ENCODE measurements around the gene NLGN4X. TPM values are rescaled to one million over a fixed set of nuclear protein-coding genes. Genes with fewer than 3 reads are reported as not detected.

Gene NLGN4X
- total RNA-seq, 1 experiment from 2014 or later: 0.05 TPM

- H3K9ac ChIP-seq (ENCODE audit: low read length): no peak overlapping the region
- intact Hi-C loops (cut with micrococcal nuclease): no loop called here
- H3K9me2 ChIP-seq (ENCODE audit: insufficient read depth): no peaks in the 10 kb centered on the region
- no peak overlapping the region for H3K4me3 ChIP-seq (replicated peaks in 1 of 2; ENCODE audit: low read depth in 1 of 2, low read length in 2 of 2)
- BruUV-seq (replicated peaks): no TSS peak
- H3K4me2 ChIP-seq (ENCODE audit: low read length): no peak overlapping the region
- ChIA-PET POLR2A (no interaction called here), CTCF (no interaction called here), RAD21 (ENCODE audit: low non-redundant PET in 1 of 2, low total read pairs in 2 of 2, uncharacterized antibody in 2 of 2, unreplicated experiment in 2 of 2) (no interaction called here)
- H3K36me3 ChIP-seq (ENCODE audit: control insufficient read depth in 1 of 2, insufficient read depth in 2 of 2, low read length in 2 of 2): no peaks in the 10 kb centered on the region
- H4K20me1 ChIP-seq (ENCODE audit: insufficient read depth): no peaks in the 10 kb centered on the region
- H3K79me2 ChIP-seq (ENCODE audit: insufficient read depth, low read length): no peaks in the 10 kb centered on the region
- H2AFZ ChIP-seq (ENCODE audit: low read depth, low read length, poor library complexity, severe bottlenecking): no peak overlapping the region
- H3K27me3 ChIP-seq (ENCODE audit: insufficient read depth, low read length): no peaks in the 10 kb centered on the region
- TF ChIP-seq ZNF274 (IDR thresholded peaks at IDR 0.05; ENCODE audit: low read depth, low read length) (no peak), SP1 (IDR thresholded peaks at IDR 0.05; ENCODE audit: low read depth) (no peak), CBX3 (IDR thresholded peaks at IDR 0.05; ENCODE audit: low read depth) (no peak), CTCF (IDR thresholded peaks at IDR 0.05 in 2 of 3, conservative IDR thresholded peaks at IDR 0.05 in 1 of 3; ENCODE audit: borderline replicate concordance in 1 of 3, insufficient read depth in 1 of 3, low read depth in 2 of 3, low read length in 2 of 3) (no peak), ATF3 (IDR thresholded peaks at IDR 0.05) (no peak), POLR2A (IDR thresholded peaks at IDR 0.05; ENCODE audit: borderline replicate concordance, extremely low read depth, insufficient read depth, insufficient read length) (no peak), RAD21 (IDR thresholded peaks at IDR 0.05; ENCODE audit: low read depth) (no peak), ZBTB33 (IDR thresholded peaks at IDR 0.05; ENCODE audit: extremely low read depth, insufficient replicate concordance, low read length) (no peak), ELF1 (IDR thresholded peaks at IDR 0.05; ENCODE audit: borderline replicate concordance, low read depth) (no peak)
- no peaks in the 10 kb centered on the region for H3K4me1 ChIP-seq (ENCODE audit: control insufficient read depth in 1 of 2, insufficient read depth in 2 of 2, low read length in 2 of 2)
- ATAC-seq: no peak
- no peaks in the 10 kb centered on the region for H3K9me3 ChIP-seq (ENCODE audit: control insufficient read depth in 1 of 2, insufficient read depth in 1 of 2, low read depth in 1 of 2, low read length in 2 of 2)
- H3K27ac ChIP-seq (ENCODE audit: low read depth, low read length): no peak overlapping the region
- no peak for DNase-seq (ENCODE audit: low read depth, low spot score)
Measured at GRCh38 chrX:6074532-6074931, 154.1 kb downstream of the NLGN4X start.

All from HCT116 (cell line).